H9 (cell line): ENCODE data around the gene CPEB2. TPM values are rescaled to one million over a fixed set of nuclear protein-coding genes. Genes with fewer than 3 reads are reported as not detected.

Source experiments
- DNase-seq: peaks from one replicate; pipeline ENCODE4 v3.0.0-alpha.2; 2017
- H2AFZ ChIP-seq: one replicate; pipeline ENCODE4 v1.6.1; 2013; ENCODE audit warnings: mild to moderate bottlenecking, low read length, control low read depth, moderate library complexity
- H2AK5ac ChIP-seq: 2 replicates; pipeline ENCODE4 v1.6.1; 2013; ENCODE audit warnings: low read length, control low read depth, mixed read lengths; ENCODE audit not compliant: insufficient read length
- H2BK120ac ChIP-seq: one replicate; pipeline ENCODE4 v1.6.1; 2013; ENCODE audit warnings: low read depth, mild to moderate bottlenecking, low read length, control low read depth, inconsistent platforms; ENCODE audit not compliant: poor library complexity, severe bottlenecking
- H2BK12ac ChIP-seq: 2 replicates; pipeline ENCODE4 v1.6.1; 2013; ENCODE audit warnings: low read length, control low read depth, mixed read lengths, low read depth; ENCODE audit not compliant: insufficient read length
- H2BK15ac ChIP-seq: 2 replicates; pipeline ENCODE4 v1.6.1; 2013; ENCODE audit warnings: low read depth, low read length, control low read depth
- H2BK20ac ChIP-seq: one replicate; pipeline ENCODE4 v1.6.1; 2013; ENCODE audit warnings: low read depth, mild to moderate bottlenecking, low read length, control low read depth, inconsistent platforms; ENCODE audit not compliant: poor library complexity, severe bottlenecking
- H2BK5ac ChIP-seq: 2 replicates; pipeline ENCODE4 v1.6.1; 2013; ENCODE audit warnings: low read length, control low read depth, mixed read lengths; ENCODE audit not compliant: insufficient read length
- H3K14ac ChIP-seq: 2 replicates; pipeline ENCODE4 v1.6.1; 2013; ENCODE audit warnings: low read length, control low read depth; ENCODE audit not compliant: insufficient read depth
- H3K18ac ChIP-seq: 2 replicates; pipeline ENCODE4 v1.6.1; 2013; ENCODE audit warnings: low read depth, mild to moderate bottlenecking, mixed read lengths, low read length, control low read depth; ENCODE audit not compliant: insufficient read length
- H3K23ac ChIP-seq: 2 replicates; pipeline ENCODE4 v1.6.1; 2013; ENCODE audit warnings: low read length, control low read depth, mixed read lengths, low read depth; ENCODE audit not compliant: insufficient read length
- H3K23me2 ChIP-seq: 2 replicates; pipeline ENCODE4 v1.6.1; 2013; ENCODE audit warnings: low read depth, mild to moderate bottlenecking, mixed read lengths, low read length, control low read depth; ENCODE audit not compliant: insufficient read length, poor library complexity, severe bottlenecking
- H3K27ac ChIP-seq: 2 replicates; pipeline ENCODE4 v1.5.1; 2013; ENCODE audit warnings: low read length, control low read depth, mixed read lengths, low read depth; ENCODE audit not compliant: insufficient read length
- H3K27me3 ChIP-seq: 2 replicates; pipeline ENCODE4 v1.6.1; 2013; ENCODE audit warnings: low read length, control low read depth, inconsistent platforms; ENCODE audit not compliant: insufficient read depth
- H3K4ac ChIP-seq: 2 replicates; pipeline ENCODE4 v1.6.1; 2013; ENCODE audit warnings: low read depth, mild to moderate bottlenecking, control low read depth, inconsistent platforms, low read length, moderate library complexity
- H3K4me1 ChIP-seq: 2 replicates; pipeline ENCODE4 v1.6.1; 2013; ENCODE audit warnings: low read length, control low read depth, inconsistent platforms; ENCODE audit not compliant: insufficient read depth
- H3K4me2 ChIP-seq: 2 replicates; pipeline ENCODE4 v1.6.1; 2013; ENCODE audit warnings: low read length, control low read depth, mixed read lengths; ENCODE audit not compliant: insufficient read length, insufficient read depth
- H3K56ac ChIP-seq: 2 replicates; pipeline ENCODE4 v1.6.1; 2013; ENCODE audit warnings: low read depth, mild to moderate bottlenecking, mixed read lengths, low read length, control low read depth; ENCODE audit not compliant: insufficient read length
- H3K79me1 ChIP-seq: 2 replicates; pipeline ENCODE4 v1.6.1; 2013; ENCODE audit warnings: low read depth, mild to moderate bottlenecking, moderate library complexity, low read length, control low read depth, inconsistent platforms; ENCODE audit not compliant: insufficient read depth, poor library complexity, severe bottlenecking
- H3K79me2 ChIP-seq: 2 replicates; pipeline ENCODE4 v1.6.1; 2013; ENCODE audit warnings: low read length, control low read depth, inconsistent platforms; ENCODE audit not compliant: insufficient read depth
- H3K9ac ChIP-seq: 2 replicates; pipeline ENCODE4 v1.6.1; 2013; ENCODE audit warnings: low read length, control low read depth, mixed read lengths; ENCODE audit not compliant: insufficient read length; ENCODE audit errors: extremely low read depth
- H3K9me3 ChIP-seq: one replicate; pipeline ENCODE4 v1.6.1; 2013; ENCODE audit warnings: low read depth, low read length, inconsistent platforms; ENCODE audit not compliant: control insufficient read depth
- H3T11ph ChIP-seq: one replicate; pipeline ENCODE4 v1.6.1; 2013; ENCODE audit warnings: mild to moderate bottlenecking, low read length, control low read depth, inconsistent platforms
- H4K20me1 ChIP-seq: one replicate; pipeline ENCODE4 v1.6.1; 2013; ENCODE audit not compliant: control insufficient read depth, insufficient read length, insufficient read depth
- H4K5ac ChIP-seq: 2 replicates; pipeline ENCODE4 v1.6.1; 2013; ENCODE audit warnings: low read depth, mild to moderate bottlenecking, mixed read lengths, low read length, control low read depth; ENCODE audit not compliant: insufficient read length
- H4K8ac ChIP-seq: replicated peaks from 2 replicates; pipeline ENCODE4 v1.6.1; 2013; ENCODE audit warnings: low read length, control low read depth, mixed read lengths, low read depth; ENCODE audit not compliant: insufficient read length
- H4K91ac ChIP-seq: 2 replicates; pipeline ENCODE4 v1.6.1; 2013; ENCODE audit warnings: low read depth, mild to moderate bottlenecking, moderate library complexity, mixed read lengths, low read length, control low read depth; ENCODE audit not compliant: insufficient read length
- H3K27ac Mint-ChIP-seq, 3 experiments: 2 replicates in 2 of 3; 3 replicates in 1 of 3; pipeline ENCODE4 v1.8.0; 2020 to 2021; ENCODE audit warnings: mixed read lengths in 3 of 3, mild to moderate bottlenecking in 1 of 3, moderate library complexity in 1 of 3
- H3K27me3 Mint-ChIP-seq: 2 replicates; pipeline ENCODE4 v1.8.0; 2021; ENCODE audit warnings: low read depth, mild to moderate bottlenecking, moderate library complexity, mixed read lengths
- H3K36me3 Mint-ChIP-seq, 3 experiments: 2 replicates in 2 of 3; 3 replicates in 1 of 3; pipeline ENCODE4 v1.8.0; 2020 to 2021; ENCODE audit warnings: low read depth in 3 of 3, mixed read lengths in 3 of 3; ENCODE audit not compliant: insufficient read depth in 1 of 3
- H3K4me1 Mint-ChIP-seq, 2 experiments: 2 replicates each; pipeline ENCODE4 v1.8.0; 2020; ENCODE audit warnings: mixed read lengths in 2 of 2
- H3K4me3 Mint-ChIP-seq, 2 experiments: 2 replicates in 1 of 2; 3 replicates in 1 of 2; pipeline ENCODE4 v1.8.0; 2020 to 2021; ENCODE audit warnings: mild to moderate bottlenecking in 2 of 2, mixed read lengths in 2 of 2, moderate library complexity in 1 of 2
- H3K9me3 Mint-ChIP-seq, 2 experiments: 2 replicates in 1 of 2; 3 replicates in 1 of 2; pipeline ENCODE4 v1.8.0; 2020; ENCODE audit warnings: mild to moderate bottlenecking in 2 of 2, mixed read lengths in 2 of 2, moderate library complexity in 1 of 2
- CTCF ChIP-seq: fragments of 200-600 bp; sonication (generic); conservative IDR thresholded peaks from 3 replicates; pipeline ENCODE4 v1.8.0; 2021; ENCODE audit warnings: antibody characterized with exemption, mild to moderate bottlenecking
- total RNA-seq: library from RNA; stranded (reverse); gene quantifications from 2 replicates; pipeline ENCODE4 v1.2.1, GENCODE V29; 2021

The CPEB2 gene
- total RNA-seq, 1 experiment from 2014 or later = 1.8 TPM

- H4K5ac ChIP-seq = no peak overlapping the region
- H3K79me1 ChIP-seq = no peaks in the 10 kb centered on the region
- H3K18ac ChIP-seq = no peak overlapping the region
- H4K20me1 ChIP-seq = no peaks in the 10 kb centered on the region
- H2BK20ac ChIP-seq = no peak overlapping the region
- peaks cover 6% of the 10 kb centered on the region; the same call in 1 of the 2 replicates for H3K4me1 ChIP-seq
- no peaks in the 10 kb centered on the region for H3K9me3 ChIP-seq
- H2AK5ac ChIP-seq = no peak overlapping the region
- H3K4ac ChIP-seq = no peak overlapping the region
- no peak overlapping the region for H3K9ac ChIP-seq
- H2AFZ ChIP-seq = no peak overlapping the region
- peaks cover 16% of the 10 kb centered on the region for H3K27me3 Mint-ChIP-seq
- no peak overlapping the region for H3K56ac ChIP-seq
- no peaks in the 10 kb centered on the region for H3K9me3 Mint-ChIP-seq
- H4K91ac ChIP-seq = no peak overlapping the region
- H3K27me3 ChIP-seq = no peaks in the 10 kb centered on the region; the same call in 1 of the 2 replicates
- H3T11ph ChIP-seq = no peak overlapping the region
- peak overlapping the region in 1 of 3 experiments; percentile 30; a peak in 1 of 7 replicates for H3K27ac Mint-ChIP-seq
- no peak overlapping the region for H2BK12ac ChIP-seq
- H3K23me2 ChIP-seq = peaks cover under 1% of the 10 kb centered on the region
- no peak overlapping the region for H2BK5ac ChIP-seq
- no peak for TF ChIP-seq CTCF
- no peak overlapping the region for H3K27ac ChIP-seq
- H2BK120ac ChIP-seq = no peak overlapping the region
- no peak overlapping the region for H2BK15ac ChIP-seq
- H3K4me2 ChIP-seq = no peak overlapping the region
- no peak for DNase-seq
- no peak overlapping the region for H4K8ac ChIP-seq
- no peaks in the 10 kb centered on the region for H3K79me2 ChIP-seq
- no peaks in the 10 kb centered on the region; a peak in 1 of 7 replicates for H3K36me3 Mint-ChIP-seq
- H3K4me3 Mint-ChIP-seq = no peak overlapping the region
- peaks cover 32 to 37% of the 10 kb centered on the region in 2 experiments for H3K4me1 Mint-ChIP-seq
- no peak overlapping the region for H3K23ac ChIP-seq
- H3K14ac ChIP-seq = no peak overlapping the region
These were observed 7.8 kb downstream of the CPEB2 start for GRCh38 chr4:15010038-15010585.
